KMS-11 (cell line): ENCODE data around the gene ITSN1.
"Not testable (repeated sequence)": the region's sequence is repeated elsewhere in the genome, so short reads cannot be mapped to it uniquely, and the experiment has no call there.

Experiments
- H2AFZ ChIP-seq: fragments of 200-600 bp; sonication (generic); 2 replicates; pipeline ENCODE4 v1.6.1; 2016; ENCODE audit warnings: antibody characterized with exemption, mixed run types, low read depth
- H3K27ac ChIP-seq: fragments of 200-600 bp; sonication (generic); 2 replicates; pipeline ENCODE4 v1.6.1; 2016; ENCODE audit warnings: mild to moderate bottlenecking, mixed run types
- H3K27me3 ChIP-seq: fragments of 200-600 bp; sonication (generic); 2 replicates; pipeline ENCODE4 v1.6.1; 2017; ENCODE audit warnings: mild to moderate bottlenecking, low read depth, mixed run types, moderate library complexity; ENCODE audit not compliant: insufficient read depth
- H3K36me3 ChIP-seq: fragments of 200-600 bp; sonication (generic); 2 replicates; pipeline ENCODE4 v1.6.1; 2017; ENCODE audit warnings: mild to moderate bottlenecking, mixed run types; ENCODE audit not compliant: insufficient read depth
- H3K4me1 ChIP-seq: fragments of 200-600 bp; sonication (generic); 2 replicates; pipeline ENCODE4 v1.6.1; 2016; ENCODE audit warnings: mild to moderate bottlenecking, low read depth, mixed run types; ENCODE audit not compliant: poor library complexity, severe bottlenecking
- H3K4me2 ChIP-seq: fragments of 200-600 bp; sonication (generic); 2 replicates; pipeline ENCODE4 v1.7.0; 2016; ENCODE audit warnings: mild to moderate bottlenecking, mixed run types
- H3K4me3 ChIP-seq: fragments of 200-600 bp; sonication (generic); IDR thresholded peaks from 2 replicates; pipeline ENCODE4 v1.6.1; 2017; ENCODE audit warnings: low read depth, low read length, mixed read lengths; ENCODE audit not compliant: insufficient read depth
- H3K79me2 ChIP-seq: fragments of 200-600 bp; sonication (generic); 2 replicates; pipeline ENCODE4 v1.6.1; 2016; ENCODE audit warnings: low read depth, mixed run types; ENCODE audit not compliant: insufficient read depth
- H3K9ac ChIP-seq: fragments of 200-600 bp; sonication (generic); 2 replicates; pipeline ENCODE4 v1.6.1; 2016; ENCODE audit warnings: mild to moderate bottlenecking, mixed run types
- H4K20me1 ChIP-seq: fragments of 200-600 bp; sonication (generic); 2 replicates; pipeline ENCODE4 v1.6.1; 2016; ENCODE audit warnings: mild to moderate bottlenecking, mixed run types; ENCODE audit not compliant: insufficient read depth
- CTCF ChIP-seq: fragments of 200-600 bp; sonication (generic); conservative IDR thresholded peaks from 2 replicates; pipeline ENCODE4 v1.6.1; 2017; ENCODE audit warnings: low read depth, mild to moderate bottlenecking, antibody characterized with exemption, low read length, moderate library complexity, mixed read lengths

ITSN1 gene

GRCh38 chr21:33618407-33618806 is 23.9 kb upstream of the ITSN1 start:
- H3K27ac ChIP-seq, result no peak overlapping the region
- H3K9ac ChIP-seq, result no peak overlapping the region
- H2AFZ ChIP-seq, result no peak overlapping the region
- no peak overlapping the region for H3K4me2 ChIP-seq
- H3K4me1 ChIP-seq, result no peaks in the 10 kb centered on the region
- H3K79me2 ChIP-seq, result no peaks in the 10 kb centered on the region
- TF ChIP-seq CTCF, result no peak
- no peaks in the 10 kb centered on the region for H3K36me3 ChIP-seq
- H3K4me3 ChIP-seq, result no peak overlapping the region
- H4K20me1 ChIP-seq, result no peaks in the 10 kb centered on the region
- H3K27me3 ChIP-seq, result no peaks in the 10 kb centered on the region

- Histone ChIP-seq H3K4me3 (no peak overlapping the region), H3K36me3 (no peaks in the 10 kb centered on the region), H3K4me1 (no peaks in the 10 kb centered on the region), H3K9ac (no peak overlapping the region), H3K27ac (no peak overlapping the region), H2AFZ (no peak overlapping the region), H3K79me2 (no peaks in the 10 kb centered on the region), H4K20me1 (no peaks in the 10 kb centered on the region), H3K27me3 (no peaks in the 10 kb centered on the region), H3K4me2 (no peak overlapping the region)
- no peak for TF ChIP-seq CTCF
These were observed 22.6 kb upstream of the ITSN1 start for GRCh38 chr21:33619726-33620125.

GRCh38 chr21:33622253-33622652 is 20.0 kb upstream of the ITSN1 start:
- Histone ChIP-seq H3K4me2 (no peak overlapping the region), H3K36me3 (no peaks in the 10 kb centered on the region), H3K27me3 (no peaks in the 10 kb centered on the region), H3K9ac (no peak overlapping the region), H3K79me2 (no peaks in the 10 kb centered on the region), H3K4me1 (no peaks in the 10 kb centered on the region), H3K4me3 (no peak overlapping the region), H3K27ac (no peak overlapping the region), H4K20me1 (no peaks in the 10 kb centered on the region), H2AFZ (no peak overlapping the region)
- TF ChIP-seq CTCF, result no peak

- H3K4me3 ChIP-seq, H3K4me2 ChIP-seq, H3K4me1 ChIP-seq, H2AFZ ChIP-seq, H3K27ac ChIP-seq, H3K9ac ChIP-seq, H3K79me2 ChIP-seq, H3K36me3 ChIP-seq, H4K20me1 ChIP-seq, H3K27me3 ChIP-seq: not testable (repeated sequence)
These were observed 16.1 kb upstream of the ITSN1 start for GRCh38 chr21:33626151-33626550.

GRCh38 chr21:33634254-33634653 is 8.0 kb upstream of the ITSN1 start:
- Histone ChIP-seq H4K20me1 (no peaks in the 10 kb centered on the region), H2AFZ (no peak overlapping the region), H3K36me3 (no peaks in the 10 kb centered on the region), H3K9ac (no peak overlapping the region), H3K4me2 (no peak overlapping the region), H3K4me3 (no peak overlapping the region), H3K27me3 (no peaks in the 10 kb centered on the region), H3K79me2 (peaks cover 8% of the 10 kb centered on the region; the same call in 1 of the 2 replicates), H3K4me1 (peaks cover 9% of the 10 kb centered on the region), H3K27ac (no peak overlapping the region)
- TF ChIP-seq CTCF, result no peak
